AG09309 (cell line): ENCODE results near the gene ZFYVE27.

Source experiments
- DNase-seq: peaks from one replicate; pipeline ENCODE4 v3.0.0-alpha.2; 2010; ENCODE audit warnings: low read depth
- H3K4me3 ChIP-seq: 2 replicates; pipeline ENCODE4 v1.5.1; 2011; ENCODE audit warnings: mild to moderate bottlenecking, low read depth, low read length, moderate library complexity; ENCODE audit not compliant: control insufficient read depth
- TF ChIP-seq, protein P1 (sequence below): IDR thresholded peaks from 2 replicates; pipeline ENCODE4 v1.5.1; 2011; ENCODE audit warnings: mild to moderate bottlenecking, low read depth, low read length, inconsistent platforms; ENCODE audit not compliant: insufficient read depth, control insufficient read depth; ENCODE audit errors: missing control alignments

ZFYVE27 gene

GRCh38 chr10:97747573-97747972 is 10.6 kb downstream of the ZFYVE27 start:
- TF ChIP-seq, protein P1, sequence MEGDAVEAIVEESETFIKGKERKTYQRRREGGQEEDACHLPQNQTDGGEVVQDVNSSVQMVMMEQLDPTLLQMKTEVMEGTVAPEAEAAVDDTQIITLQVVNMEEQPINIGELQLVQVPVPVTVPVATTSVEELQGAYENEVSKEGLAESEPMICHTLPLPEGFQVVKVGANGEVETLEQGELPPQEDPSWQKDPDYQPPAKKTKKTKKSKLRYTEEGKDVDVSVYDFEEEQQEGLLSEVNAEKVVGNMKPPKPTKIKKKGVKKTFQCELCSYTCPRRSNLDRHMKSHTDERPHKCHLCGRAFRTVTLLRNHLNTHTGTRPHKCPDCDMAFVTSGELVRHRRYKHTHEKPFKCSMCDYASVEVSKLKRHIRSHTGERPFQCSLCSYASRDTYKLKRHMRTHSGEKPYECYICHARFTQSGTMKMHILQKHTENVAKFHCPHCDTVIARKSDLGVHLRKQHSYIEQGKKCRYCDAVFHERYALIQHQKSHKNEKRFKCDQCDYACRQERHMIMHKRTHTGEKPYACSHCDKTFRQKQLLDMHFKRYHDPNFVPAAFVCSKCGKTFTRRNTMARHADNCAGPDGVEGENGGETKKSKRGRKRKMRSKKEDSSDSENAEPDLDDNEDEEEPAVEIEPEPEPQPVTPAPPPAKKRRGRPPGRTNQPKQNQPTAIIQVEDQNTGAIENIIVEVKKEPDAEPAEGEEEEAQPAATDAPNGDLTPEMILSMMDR, result no peak

DNA sequence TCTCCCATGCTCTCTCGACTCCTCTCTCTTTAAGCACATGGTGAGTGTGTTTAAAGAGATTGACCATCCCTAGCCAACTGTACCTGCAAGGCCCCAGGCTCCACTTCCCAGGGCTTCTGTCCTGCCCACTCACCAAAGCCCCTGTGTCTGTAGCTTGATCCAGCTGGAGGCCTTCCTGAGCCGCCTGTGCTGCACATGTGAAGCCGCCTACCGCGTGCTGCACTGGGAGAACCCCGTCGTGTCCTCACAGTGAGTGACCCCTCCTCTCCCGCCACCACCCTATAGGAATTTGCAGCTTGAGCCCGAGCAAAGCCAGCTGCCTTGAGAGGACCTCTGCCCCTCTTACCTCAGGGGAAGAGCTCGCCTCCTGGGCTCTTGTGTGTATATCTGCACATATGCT is 11.2 kb downstream of the ZFYVE27 start:
- no peak overlapping the region for H3K4me3 ChIP-seq
- no peak for DNase-seq
- TF ChIP-seq, protein P1, result no peak

More at GRCh38 chr10:97747573-97747972, 10.6 kb downstream of the ZFYVE27 start:
- no peak for DNase-seq
- no peak overlapping the region for H3K4me3 ChIP-seq

GRCh38 chr10:97752956-97753355 is 16.0 kb downstream of the ZFYVE27 start:
- TF ChIP-seq, protein P1, result no peak
- no peak overlapping the region for H3K4me3 ChIP-seq
- DNase-seq, result no peak

DNA sequence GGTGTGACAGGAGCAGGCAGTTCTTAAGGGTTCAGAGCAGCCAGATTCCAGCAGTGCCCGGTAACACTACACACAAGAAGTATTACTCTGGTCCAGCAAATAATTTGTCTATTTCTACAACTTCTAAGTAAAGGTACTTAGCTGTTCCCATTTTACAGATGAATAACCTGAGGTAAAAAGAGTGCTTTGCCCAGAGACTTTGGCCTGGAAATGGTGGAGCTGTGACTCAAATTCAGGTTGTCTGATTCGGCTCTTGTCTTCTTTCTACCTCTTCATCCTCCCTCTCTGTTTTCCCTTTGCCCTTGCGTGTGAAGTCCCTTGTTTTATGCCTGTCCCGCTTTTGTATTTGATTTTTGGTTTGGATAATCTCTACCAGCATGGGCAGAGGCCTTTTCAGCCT is 17.8 kb downstream of the ZFYVE27 start:
- no peak overlapping the region for H3K4me3 ChIP-seq
- TF ChIP-seq, protein P1, result no peak

DNA sequence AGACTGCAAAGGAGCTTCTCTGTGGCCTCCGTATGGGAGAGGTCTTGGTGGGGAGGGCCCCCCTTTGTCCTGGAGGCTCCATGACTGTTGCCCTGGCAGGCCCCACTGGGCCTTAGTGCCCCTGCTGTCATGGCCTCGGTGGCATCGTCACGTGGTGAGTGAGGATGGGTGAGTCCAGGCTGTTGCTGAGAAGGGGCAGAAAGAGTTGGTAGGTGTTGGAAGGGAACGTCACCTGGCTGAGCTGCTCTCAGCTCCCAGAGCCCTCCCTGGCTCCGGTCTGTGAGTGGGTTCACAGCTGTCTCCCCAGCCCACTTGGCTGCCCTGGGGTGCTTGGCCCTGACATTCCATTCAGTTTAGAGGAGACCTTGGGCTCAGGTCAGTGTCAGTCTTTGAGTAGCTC is 18.8 kb downstream of the ZFYVE27 start:
- TF ChIP-seq, protein P1, result no peak

More for the DNA sequence above, 17.8 kb downstream of the ZFYVE27 start:
- DNase-seq, result no peak

DNA sequence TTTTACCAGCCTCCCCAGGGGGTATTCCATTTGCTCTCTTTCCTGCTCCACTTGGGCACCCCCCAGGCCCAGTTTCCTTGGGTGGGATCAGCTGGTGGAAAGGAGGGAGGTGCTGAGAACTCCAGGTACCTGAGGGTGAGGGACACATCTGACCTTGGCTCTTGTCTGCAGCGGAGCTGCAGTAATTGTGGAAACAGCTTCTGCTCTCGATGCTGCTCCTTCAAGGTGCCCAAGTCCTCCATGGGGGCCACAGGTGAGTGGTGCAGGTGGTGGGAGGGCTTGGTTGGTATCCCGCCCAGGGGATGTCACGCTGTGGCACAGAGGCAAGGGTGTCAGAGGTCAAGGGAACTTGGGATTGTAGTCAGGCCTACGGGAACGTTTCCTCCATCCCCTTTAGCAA is 20.5 kb downstream of the ZFYVE27 start:
- no peak overlapping the region for H3K4me3 ChIP-seq
- TF ChIP-seq, protein P1, result no peak
- no peak for DNase-seq

More for the DNA sequence above, 18.8 kb downstream of the ZFYVE27 start:
- no peak overlapping the region for H3K4me3 ChIP-seq
- DNase-seq, result no peak
